ENCODE data around the gene FALEC.
"Not testable (repeated sequence)": the region's sequence is repeated elsewhere in the genome, so short reads cannot be mapped to it uniquely, and the experiment has no call there.

FALEC gene

DNA sequence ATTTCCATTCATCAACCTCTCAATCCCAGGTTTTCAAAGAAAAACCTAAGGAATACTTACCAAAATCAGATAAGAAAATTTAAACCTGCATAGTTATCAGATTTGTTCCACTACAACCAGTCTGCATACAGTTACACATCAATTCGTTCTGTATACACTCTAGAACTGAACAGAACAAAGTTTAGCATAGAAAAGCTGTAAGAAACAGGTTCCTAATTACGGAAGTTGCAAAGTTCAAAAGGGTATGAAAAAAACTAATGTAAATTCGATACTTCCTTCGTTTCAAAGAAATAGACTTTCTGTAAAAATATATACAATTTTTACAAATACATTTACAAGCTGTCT is 60.8 kb downstream of the FALEC start:
- no peak for DNase-seq

DNA sequence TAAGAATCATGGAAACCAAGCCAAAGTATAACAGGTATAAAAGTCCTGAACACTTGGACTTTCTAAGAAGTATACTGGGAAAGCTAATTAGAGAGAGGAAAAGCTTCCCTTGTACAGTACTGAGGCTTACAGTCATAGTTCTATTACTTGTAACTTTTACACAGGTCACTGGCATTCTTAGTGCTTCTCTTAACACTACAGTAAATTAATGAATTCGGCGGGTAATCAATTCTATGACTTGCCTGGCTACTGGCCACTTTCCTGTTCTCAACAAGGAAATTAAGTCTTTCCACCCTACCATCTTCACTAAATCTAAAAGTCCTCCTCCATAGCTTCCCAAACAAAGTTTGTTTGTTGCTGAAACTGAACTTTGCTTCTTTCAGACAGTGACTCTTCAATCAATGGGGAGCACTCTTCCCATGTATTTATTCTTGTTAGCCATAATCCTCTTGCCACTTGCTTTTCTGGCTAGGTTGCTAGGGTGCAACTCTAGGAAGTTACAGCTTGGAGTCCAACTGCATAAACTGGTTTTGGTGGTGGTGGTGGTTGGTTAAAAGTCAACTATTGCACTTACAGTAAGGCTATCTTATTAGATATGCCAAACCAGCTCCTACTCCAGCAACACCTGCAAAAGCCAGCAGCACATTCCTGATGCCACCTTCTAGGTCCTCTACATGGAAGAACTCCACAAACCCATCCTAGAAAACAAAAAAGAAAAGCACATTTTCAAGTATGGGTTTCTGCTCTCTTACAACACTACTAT is 61.4 kb downstream of the FALEC start:
- DNase-seq = no peak

DNA sequence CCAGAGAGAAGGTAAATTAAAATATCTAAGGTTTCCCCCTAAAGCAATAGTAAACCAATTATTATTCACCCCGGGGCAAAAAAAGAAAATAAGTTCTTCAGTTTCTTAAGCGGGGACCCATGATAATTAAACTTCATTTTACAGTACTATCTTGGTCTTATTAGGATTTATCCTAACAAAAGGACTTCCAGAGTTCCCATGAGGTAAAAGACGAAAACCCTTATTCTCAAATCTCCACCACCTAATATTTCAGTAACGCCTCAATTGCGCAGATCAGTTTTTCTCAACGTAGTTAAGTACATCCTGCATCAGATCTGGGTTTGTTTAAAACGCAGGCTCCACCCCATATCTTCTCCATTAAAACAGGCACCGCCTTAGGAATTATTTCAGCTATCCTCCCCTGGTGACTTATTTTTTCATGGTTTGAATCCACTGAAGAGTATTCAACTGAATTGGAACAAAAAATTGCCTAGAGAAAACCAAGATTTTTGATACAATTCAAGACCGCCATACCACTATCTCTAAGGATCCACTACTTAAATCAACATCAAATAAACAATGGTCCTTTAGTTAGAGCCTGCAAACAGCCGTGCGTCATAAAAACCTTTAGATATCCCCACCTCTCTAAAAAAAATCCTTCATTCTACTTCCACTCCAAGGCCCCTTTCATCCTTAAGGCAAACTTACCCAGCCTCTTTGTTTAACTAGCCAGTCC is 62.2 kb downstream of the FALEC start:
- DNase-seq = no peak

DNA sequence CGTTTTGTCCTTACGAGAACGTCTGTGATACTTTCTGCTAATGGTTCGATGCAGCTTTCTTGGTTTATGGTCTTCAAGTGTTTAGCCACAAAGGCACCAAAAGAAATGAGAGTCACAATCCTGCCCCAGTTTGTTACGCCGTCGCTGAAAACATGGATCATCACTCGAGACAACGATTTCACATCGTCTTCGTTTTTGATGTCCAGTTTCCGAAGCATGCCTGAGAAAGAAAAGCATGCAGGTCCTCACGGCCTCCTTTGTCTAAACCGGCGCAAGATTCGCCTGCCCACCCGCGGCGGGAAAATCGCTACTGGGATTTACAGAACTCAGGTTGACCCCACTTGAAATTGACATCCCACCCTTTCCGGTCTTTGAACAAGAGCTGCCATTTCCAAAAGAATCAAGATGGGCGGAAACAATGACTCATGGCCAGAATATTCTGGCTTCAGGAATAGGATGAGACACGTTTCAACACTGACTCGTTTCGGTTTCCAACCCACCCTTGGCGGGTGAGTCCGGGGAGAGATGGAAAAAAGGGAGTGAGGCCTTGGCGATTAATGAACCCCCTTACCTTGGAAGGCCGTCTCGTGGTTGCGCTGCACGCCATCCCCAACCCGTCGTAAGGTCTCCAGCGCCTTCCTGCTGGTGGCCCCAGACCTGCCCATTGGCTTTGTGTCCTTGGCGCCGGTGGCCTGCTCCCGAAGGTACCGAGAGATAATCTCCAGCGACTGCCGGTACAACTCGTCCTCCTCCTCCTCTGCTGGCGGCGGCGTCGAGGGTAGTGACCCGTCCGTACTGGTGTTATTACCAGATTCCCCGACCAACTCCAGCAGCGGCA is 62.9 kb downstream of the FALEC start:
- no peak for DNase-seq

DNA sequence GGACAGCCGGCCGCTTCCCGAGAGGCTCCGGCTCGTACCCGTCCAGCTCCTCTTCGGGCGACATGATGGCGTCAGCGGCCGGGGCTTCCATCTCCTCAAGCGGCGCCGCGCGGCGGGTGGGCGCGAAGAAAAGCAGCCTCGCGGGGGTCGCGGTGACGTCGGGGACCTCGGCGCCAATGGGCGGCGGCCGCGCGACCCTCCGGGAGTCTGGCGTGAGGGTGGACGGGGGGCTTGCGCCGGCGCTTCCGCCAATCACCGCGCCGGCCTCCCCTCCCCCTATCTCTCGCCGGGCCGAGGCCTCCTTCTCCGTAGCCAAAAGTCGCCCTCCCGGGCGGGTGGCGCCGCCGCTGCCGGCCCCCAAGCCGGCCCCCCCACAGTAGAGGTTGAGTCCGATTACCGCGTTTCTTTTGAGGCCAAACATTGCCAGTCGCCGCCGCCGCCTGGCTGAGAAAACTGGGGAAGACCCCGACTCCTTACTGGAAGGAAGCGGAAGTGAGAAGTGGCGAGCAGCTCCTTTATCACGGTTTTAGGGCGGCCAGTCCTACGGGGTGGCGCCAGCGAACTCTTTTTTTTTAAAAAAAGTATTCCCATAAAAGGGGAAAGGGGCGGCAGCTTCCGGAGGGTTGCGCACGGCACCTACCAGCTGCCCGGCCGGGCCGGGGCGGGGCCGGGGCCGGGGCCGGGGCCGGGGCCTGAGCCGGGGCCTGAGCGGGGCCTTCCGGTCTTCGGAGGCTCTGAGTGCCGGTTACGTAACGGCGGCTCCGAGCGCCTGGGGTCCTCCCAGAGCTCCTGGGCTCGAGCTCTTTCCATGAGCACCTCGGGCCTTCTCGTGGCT is 63.8 kb downstream of the FALEC start, which contains the start of gene MCL1:
Gene MCL1 (minus strand): TSS at position 501 of the 835 bp plus-strand sequence. CDS start 80 bp downstream, at position 421.
- peak; percentile 81 for DNase-seq

DNA sequence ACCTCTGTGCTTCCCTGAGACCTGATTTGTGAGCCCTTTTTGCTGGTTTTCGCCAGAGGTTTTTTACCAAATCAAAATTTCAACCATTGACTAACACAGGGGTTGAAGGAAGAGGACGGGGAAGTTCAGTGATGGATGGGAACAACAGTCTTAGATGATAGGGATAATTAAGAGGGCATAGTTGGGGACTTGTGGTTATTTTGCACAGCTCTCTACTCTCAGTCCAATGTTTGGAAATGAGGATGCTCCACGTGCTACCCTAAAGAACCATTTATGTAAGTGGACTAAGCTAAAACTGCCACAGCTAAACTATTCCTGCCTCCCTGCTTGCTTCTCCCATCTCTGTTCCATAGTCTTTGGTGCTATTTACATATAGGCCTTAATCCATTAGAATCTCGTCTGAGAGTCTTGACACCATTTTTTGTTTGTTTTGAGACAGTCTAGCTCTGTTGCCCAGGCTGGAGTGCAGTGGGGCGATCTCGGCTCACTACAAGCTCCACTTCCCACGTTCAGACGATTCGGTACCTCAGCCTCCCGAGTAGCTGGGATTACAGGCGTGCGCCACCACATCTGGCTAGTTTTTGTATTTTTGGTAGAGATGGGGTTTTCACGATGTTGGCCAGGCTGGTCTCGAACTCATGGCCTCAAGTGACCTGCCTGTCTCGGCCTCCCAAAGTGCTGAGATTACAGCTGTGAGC is 64.5 kb downstream of the FALEC start:
- no peak for DNase-seq

DNA sequence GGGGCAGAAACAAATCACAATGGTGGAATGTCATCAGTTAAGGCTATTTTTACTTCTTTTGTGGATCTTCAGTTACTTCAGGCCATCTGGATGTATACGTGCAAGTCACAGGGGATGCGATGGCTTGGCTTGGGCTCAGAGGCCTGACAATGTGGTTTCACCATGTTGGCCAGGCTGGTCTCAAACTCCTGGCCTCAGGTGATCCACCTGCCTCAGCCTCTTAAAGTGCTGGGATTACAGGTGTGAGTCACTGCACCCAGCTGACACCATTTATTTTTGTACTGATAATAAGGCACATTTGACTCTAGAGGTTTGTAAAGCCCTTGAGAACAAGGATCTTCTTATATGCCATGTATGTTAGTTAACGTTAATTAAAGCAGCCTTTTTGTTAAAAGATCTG is 65.4 kb downstream of the FALEC start:
- not testable (repeated sequence) for DNase-seq

DNA sequence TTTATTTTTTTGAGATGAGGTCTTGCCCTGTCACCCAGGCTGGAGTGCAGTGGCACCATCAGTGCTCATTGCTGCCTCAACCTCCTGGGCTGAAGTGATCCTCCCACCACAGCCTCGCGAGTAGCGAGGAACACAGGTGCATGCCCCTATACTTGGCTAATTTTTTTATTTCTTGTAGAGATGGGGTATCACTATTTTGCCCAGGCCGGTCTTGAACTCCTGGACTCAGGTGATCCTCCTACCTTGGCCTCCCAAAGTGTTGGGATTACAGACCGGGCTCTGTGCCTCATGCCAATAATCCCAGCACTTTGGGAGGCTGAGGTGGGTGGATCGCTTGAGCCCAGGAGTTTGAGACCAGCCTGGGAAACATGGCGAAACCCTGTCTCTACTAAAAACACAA is 65.9 kb downstream of the FALEC start:
- DNase-seq = not testable (repeated sequence)

DNA sequence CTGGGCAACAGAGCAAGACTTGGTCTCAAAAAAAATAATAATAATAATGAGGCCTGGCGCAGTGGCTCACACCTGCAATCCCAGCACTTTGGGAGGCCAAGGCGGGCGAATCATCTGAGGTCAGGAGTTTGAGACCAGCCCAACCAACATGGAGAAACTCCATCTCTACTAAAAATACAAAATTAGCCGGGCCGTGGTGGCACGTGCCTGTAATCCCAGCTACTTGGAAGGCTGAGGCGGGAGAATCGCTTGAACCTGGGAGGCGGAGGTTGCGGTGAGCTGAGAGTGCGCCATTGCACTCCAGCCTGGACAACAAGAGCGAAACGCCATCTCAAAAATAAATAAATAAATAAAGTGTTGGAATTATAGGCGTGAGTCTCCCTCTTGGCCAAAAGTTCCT is 66.4 kb downstream of the FALEC start:
- DNase-seq = not testable (repeated sequence)

DNA sequence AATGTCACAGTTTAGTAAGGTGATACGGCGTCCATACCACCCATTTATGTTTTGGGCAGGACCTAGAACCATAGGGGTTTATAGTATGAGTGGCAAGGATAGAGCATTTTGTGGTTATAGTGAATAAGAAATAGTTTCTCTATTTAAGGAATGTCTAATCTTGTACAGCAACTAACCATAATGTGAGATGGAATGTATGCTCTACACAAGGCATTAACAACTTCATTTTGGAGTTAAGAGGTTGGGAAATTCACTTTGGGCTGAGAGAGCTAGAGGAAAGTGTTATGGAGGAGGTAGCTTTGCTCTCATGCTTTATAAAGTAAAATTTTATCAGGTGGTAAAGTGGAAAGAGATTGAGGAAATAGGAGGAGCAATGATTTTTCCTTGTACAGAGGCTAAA is 66.8 kb downstream of the FALEC start:
- DNase-seq = no peak
